ENCODE data around the gene MRPS15.
"Not testable (repeated sequence)": the region's sequence is repeated elsewhere in the genome, so short reads cannot be mapped to it uniquely, and the experiment has no call there.

Gene MRPS15

GRCh38 chr1:36481091-36481490, 16.9 kb upstream of the MRPS15 start:
- DNase-seq (ENCODE audit: low read depth) = no peak
- H3K4me3 ChIP-seq (ENCODE audit: low read length) = no peak overlapping the region
- TF ChIP-seq CTCF (conservative IDR thresholded peaks at IDR 0.05; ENCODE audit: low read length) = no peak

DNA sequence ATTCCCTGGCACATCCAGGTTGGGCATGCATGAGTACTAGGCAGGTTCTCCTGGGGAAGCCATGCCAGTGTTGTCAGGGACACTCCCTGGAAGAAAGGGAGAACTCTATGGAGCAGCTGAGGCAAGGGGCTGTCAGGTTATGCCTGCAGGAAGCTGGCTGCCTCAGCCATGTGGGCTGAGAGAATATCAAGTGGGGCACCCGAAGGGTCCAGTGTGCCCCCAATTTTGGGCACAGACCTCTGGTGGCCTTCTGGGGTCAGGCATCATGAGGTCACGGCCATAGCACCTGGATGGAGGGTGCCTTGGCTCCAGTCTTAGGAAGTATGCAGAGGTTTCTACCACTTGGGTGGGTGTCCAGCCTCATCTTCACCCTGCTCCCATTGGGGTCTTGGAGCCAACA, 16.0 kb upstream of the MRPS15 start:
- no peak for TF ChIP-seq CTCF (conservative IDR thresholded peaks at IDR 0.05; ENCODE audit: low read length)
- no peak overlapping the region for H3K4me3 ChIP-seq (ENCODE audit: low read length)
- no peak for DNase-seq (ENCODE audit: low read depth)

GRCh38 chr1:36479505-36480051, 15.4 kb upstream of the MRPS15 start:
- no peak for DNase-seq (ENCODE audit: low read depth)
- TF ChIP-seq CTCF (conservative IDR thresholded peaks at IDR 0.05; ENCODE audit: low read length) = no peak
- H3K4me3 ChIP-seq (ENCODE audit: low read length) = no peak overlapping the region

GRCh38 chr1:36477615-36478014, 13.4 kb upstream of the MRPS15 start:
- not testable (repeated sequence) for H3K4me3 ChIP-seq (ENCODE audit: low read length); DNase-seq (ENCODE audit: low read depth)

DNA sequence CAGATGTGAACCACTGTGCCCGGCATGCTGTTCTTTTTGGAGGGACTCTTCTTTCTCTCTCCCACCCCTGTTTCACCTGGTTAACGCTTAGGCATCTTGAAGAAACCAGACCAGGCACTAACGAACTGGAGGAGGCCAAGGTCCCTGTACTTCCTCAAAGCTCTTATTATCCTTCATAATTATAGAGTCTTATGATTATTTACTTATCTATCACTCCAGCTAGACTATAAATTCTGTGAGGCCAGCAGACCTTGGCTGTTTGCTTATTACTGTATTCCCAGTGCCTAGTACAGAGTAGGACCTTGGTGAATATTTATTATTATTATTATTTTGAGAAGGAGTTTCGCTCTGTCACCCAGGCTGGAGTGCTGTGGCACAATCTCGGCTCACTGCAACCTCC, 12.8 kb upstream of the MRPS15 start:
- no peak for DNase-seq (ENCODE audit: low read depth)
- no peak for TF ChIP-seq CTCF (conservative IDR thresholded peaks at IDR 0.05; ENCODE audit: low read length)
- H3K4me3 ChIP-seq (ENCODE audit: low read length) = no peak overlapping the region

DNA sequence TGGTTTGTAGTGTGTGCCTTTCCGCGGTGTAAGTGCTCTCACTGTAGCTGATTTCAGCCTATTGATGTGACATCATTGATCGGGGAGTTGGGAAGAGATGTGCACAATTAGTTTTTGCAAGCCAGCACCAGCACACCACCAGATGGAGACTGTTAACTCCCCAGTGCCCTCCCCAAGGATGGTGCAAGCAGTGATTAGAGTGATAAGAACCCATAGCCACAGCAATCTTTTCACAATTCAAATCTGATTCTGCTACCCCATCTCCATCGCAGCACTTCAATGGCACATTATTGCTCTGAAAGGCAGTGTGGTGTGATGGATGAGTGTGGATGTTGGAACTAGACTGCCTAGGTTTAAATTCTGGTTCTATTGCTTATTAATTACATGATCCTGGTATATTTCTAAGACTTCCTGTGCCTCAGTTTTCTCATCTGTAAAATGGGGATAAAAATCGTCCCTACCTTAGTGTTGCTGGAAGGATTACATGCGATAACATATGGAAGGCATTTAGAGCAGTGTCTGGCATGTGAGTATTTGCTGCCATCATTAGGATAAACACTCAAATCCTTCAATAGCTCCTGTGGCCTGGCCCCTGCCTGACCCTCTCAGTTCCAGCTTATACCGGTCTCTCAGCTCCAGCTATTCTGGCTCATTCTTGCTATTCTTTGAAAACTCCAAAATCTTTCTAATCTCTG, 11.9 kb upstream of the MRPS15 start:
- TF ChIP-seq CTCF (conservative IDR thresholded peaks at IDR 0.05; ENCODE audit: low read length) = no peak
- no peak for DNase-seq (ENCODE audit: low read depth)
- no peak overlapping the region for H3K4me3 ChIP-seq (ENCODE audit: low read length)

- no peak for TF ChIP-seq CTCF (conservative IDR thresholded peaks at IDR 0.05; ENCODE audit: low read length)
- no peak for DNase-seq (ENCODE audit: low read depth)
- H3K4me3 ChIP-seq (ENCODE audit: low read length) = no peak overlapping the region
Measured at GRCh38 chr1:36475341-36475740, 11.2 kb upstream of the MRPS15 start.

Measured in AG10803 (cell line).